ENCODE results near the gene BMERB1. TPM values are rescaled to one million over a fixed set of nuclear protein-coding genes. Genes with fewer than 3 reads are reported as not detected.

The BMERB1 gene
- total and polyA plus RNA-seq, 2 experiments from 2014 or later, result 17.3 to 28.1 TPM

DNA sequence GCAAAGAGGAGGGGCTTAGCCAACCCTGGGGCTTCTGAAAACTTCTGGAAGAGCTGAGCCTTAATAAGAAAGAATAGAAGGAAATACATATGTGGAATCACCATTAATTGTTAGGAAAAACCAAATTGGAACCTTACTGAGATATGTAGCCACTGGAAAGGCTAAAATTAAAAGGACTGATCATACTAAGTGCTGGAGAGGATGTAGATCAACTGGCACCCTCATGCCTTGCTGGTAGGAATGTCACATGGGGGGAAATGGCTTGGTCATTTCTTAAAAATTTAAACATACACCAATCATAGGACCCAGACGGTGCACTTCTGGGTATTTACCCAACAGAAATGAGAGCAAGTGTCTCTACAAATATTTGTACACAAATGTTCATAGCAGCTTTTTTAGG is 11.1 kb downstream of the BMERB1 start:
- H3K27me3 ChIP-seq (ENCODE audit: insufficient read depth), result no peaks in the 10 kb centered on the region
- DNase-seq (ENCODE audit: low spot score), result no peak
- H3K79me2 ChIP-seq (replicated peaks; ENCODE audit: insufficient read depth), result peaks cover 32% of the 10 kb centered on the region
- no peaks in the 10 kb centered on the region for H3K9me2 ChIP-seq (ENCODE audit: insufficient read depth)
- H4K20me1 ChIP-seq (replicated peaks; ENCODE audit: insufficient read depth), result no peaks in the 10 kb centered on the region; the same call in 1 of the 2 replicates
- ATAC-seq, result no peak
- no peaks in the 10 kb centered on the region for H3K36me3 ChIP-seq (ENCODE audit: insufficient read depth)
- H3K27ac ChIP-seq (ENCODE audit: low read depth), result no peak overlapping the region
- Mint-ChIP-seq H3K27me3 (ENCODE audit: insufficient read depth, low read depth, poor library complexity) (peaks cover 1% of the 10 kb centered on the region), H3K4me3 (no peak overlapping the region), H3K36me3 (ENCODE audit: low read depth) (peaks cover 4% of the 10 kb centered on the region; the same call in 1 of the 3 replicates), H3K4me1 (no peaks in the 10 kb centered on the region), H3K27ac (no peak overlapping the region), H3K9me3 (peaks cover 6% of the 10 kb centered on the region; the same call in 2 of the 3 replicates)
- no peaks in the 10 kb centered on the region for H3F3A ChIP-seq (replicated peaks; ENCODE audit: low read depth)
- H2AFZ ChIP-seq, result no peak overlapping the region
- no peak overlapping the region for H3K4me2 ChIP-seq
- H3K4me3 ChIP-seq, result no peak overlapping the region
- H3K4me1 ChIP-seq (ENCODE audit: insufficient read depth), result no peaks in the 10 kb centered on the region
- TF ChIP-seq ZNF331 (CRISPR knock-in tag; IDR thresholded peaks at IDR 0.05; ENCODE audit: low read depth), result no peak
- TF ChIP-seq EZH2phosphoT487 (IDR thresholded peaks at IDR 0.05; ENCODE audit: unreplicated experiment), result no peak
- TF ChIP-seq CREB1 (CRISPR knock-in tag; IDR thresholded peaks at IDR 0.05; ENCODE audit: low read depth), result no peak
- no peak for TF ChIP-seq STAT1 (IDR thresholded peaks at IDR 0.05; ENCODE audit: unreplicated experiment)
- no peak for TF ChIP-seq ZNF114 (CRISPR knock-in tag; IDR thresholded peaks at IDR 0.05)
- no peak for TF ChIP-seq REST (IDR thresholded peaks at IDR 0.05; ENCODE audit: unreplicated experiment)
- no peak for TF ChIP-seq POLR2AphosphoS5 (IDR thresholded peaks at IDR 0.05; ENCODE audit: low read depth)
- no peak for TF ChIP-seq NANOG (IDR thresholded peaks at IDR 0.05; ENCODE audit: borderline replicate concordance)
- TF ChIP-seq, protein P1, sequence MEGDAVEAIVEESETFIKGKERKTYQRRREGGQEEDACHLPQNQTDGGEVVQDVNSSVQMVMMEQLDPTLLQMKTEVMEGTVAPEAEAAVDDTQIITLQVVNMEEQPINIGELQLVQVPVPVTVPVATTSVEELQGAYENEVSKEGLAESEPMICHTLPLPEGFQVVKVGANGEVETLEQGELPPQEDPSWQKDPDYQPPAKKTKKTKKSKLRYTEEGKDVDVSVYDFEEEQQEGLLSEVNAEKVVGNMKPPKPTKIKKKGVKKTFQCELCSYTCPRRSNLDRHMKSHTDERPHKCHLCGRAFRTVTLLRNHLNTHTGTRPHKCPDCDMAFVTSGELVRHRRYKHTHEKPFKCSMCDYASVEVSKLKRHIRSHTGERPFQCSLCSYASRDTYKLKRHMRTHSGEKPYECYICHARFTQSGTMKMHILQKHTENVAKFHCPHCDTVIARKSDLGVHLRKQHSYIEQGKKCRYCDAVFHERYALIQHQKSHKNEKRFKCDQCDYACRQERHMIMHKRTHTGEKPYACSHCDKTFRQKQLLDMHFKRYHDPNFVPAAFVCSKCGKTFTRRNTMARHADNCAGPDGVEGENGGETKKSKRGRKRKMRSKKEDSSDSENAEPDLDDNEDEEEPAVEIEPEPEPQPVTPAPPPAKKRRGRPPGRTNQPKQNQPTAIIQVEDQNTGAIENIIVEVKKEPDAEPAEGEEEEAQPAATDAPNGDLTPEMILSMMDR (conservative IDR thresholded peaks at IDR 0.05; ENCODE audit: low read depth in 2 of 2), result no peak
- no peak for TF ChIP-seq EZH2 (IDR thresholded peaks at IDR 0.05; ENCODE audit: low read depth, unreplicated experiment)
- TF ChIP-seq, protein P2, sequence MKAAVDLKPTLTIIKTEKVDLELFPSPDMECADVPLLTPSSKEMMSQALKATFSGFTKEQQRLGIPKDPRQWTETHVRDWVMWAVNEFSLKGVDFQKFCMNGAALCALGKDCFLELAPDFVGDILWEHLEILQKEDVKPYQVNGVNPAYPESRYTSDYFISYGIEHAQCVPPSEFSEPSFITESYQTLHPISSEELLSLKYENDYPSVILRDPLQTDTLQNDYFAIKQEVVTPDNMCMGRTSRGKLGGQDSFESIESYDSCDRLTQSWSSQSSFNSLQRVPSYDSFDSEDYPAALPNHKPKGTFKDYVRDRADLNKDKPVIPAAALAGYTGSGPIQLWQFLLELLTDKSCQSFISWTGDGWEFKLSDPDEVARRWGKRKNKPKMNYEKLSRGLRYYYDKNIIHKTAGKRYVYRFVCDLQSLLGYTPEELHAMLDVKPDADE (IDR thresholded peaks at IDR 0.05), result no peak
- TF ChIP-seq JUNB (IDR thresholded peaks at IDR 0.05; ENCODE audit: unreplicated experiment), result no peak
- TF ChIP-seq ZNF462 (CRISPR knock-in tag; IDR thresholded peaks at IDR 0.05), result no peak
